IMR-90 (cell line): Measurements from ENCODE around the gene ATP12A.

Source experiments
- CEBPB ChIP-seq: IDR thresholded peaks from 2 replicates; pipeline ENCODE4 v1.6.1; 2012; ENCODE audit warnings: low read depth, low read length, improper control_type of control experiment
- CTCF ChIP-seq: conservative IDR thresholded peaks from 2 replicates; pipeline ENCODE4 v1.5.1; 2012; ENCODE audit warnings: mild to moderate bottlenecking, low read depth, low read length, improper control_type of control experiment
- ELK1 ChIP-seq: fragments of 150-350 bp; IDR thresholded peaks from 2 replicates; pipeline ENCODE4 v1.6.1; 2016; ENCODE audit warnings: low read depth, mild to moderate bottlenecking, low read length, moderate library complexity, borderline replicate concordance
- MAFK ChIP-seq: IDR thresholded peaks from 2 replicates; pipeline ENCODE4 v1.6.1; 2012; ENCODE audit warnings: low read depth, low read length, improper control_type of control experiment
- MAZ ChIP-seq: IDR thresholded peaks from 2 replicates; pipeline ENCODE4 v1.6.1; 2012; ENCODE audit warnings: low read depth, mild to moderate bottlenecking, low read length, improper control_type of control experiment, moderate library complexity, borderline replicate concordance
- MXI1 ChIP-seq: IDR thresholded peaks from 2 replicates; pipeline ENCODE4 v1.6.1; 2012; ENCODE audit warnings: low read depth, mild to moderate bottlenecking, low read length, moderate library complexity, borderline replicate concordance
- NFE2L2 ChIP-seq: fragments of 150-350 bp; IDR thresholded peaks from 2 replicates; pipeline ENCODE4 v1.6.1; 2016; ENCODE audit warnings: low read depth, mild to moderate bottlenecking, low read length
- POLR2A ChIP-seq: IDR thresholded peaks from 2 replicates; pipeline ENCODE4 v1.6.1; 2012; ENCODE audit warnings: mild to moderate bottlenecking, low read depth, low read length
- RCOR1 ChIP-seq: IDR thresholded peaks from 2 replicates; pipeline ENCODE4 v1.6.1; 2012; ENCODE audit warnings: mild to moderate bottlenecking, low read length, improper control_type of control experiment; ENCODE audit not compliant: insufficient replicate concordance
- RFX5 ChIP-seq: IDR thresholded peaks from 2 replicates; pipeline ENCODE4 v1.8.0; 2012; ENCODE audit warnings: low read depth, mild to moderate bottlenecking, low read length, moderate library complexity
- SMC3 ChIP-seq: fragments of 150-350 bp; IDR thresholded peaks from 2 replicates; pipeline ENCODE4 v1.6.1; 2016; ENCODE audit warnings: low read depth, mild to moderate bottlenecking, antibody characterized with exemption, low read length, moderate library complexity
- USF2 ChIP-seq: fragments of 150-350 bp; IDR thresholded peaks from 2 replicates; pipeline ENCODE4 v1.6.1; 2017; ENCODE audit warnings: mild to moderate bottlenecking, antibody characterized with exemption, low read length, low read depth

- no peak for TF ChIP-seq CTCF
- no peak for TF ChIP-seq CEBPB
- TF ChIP-seq MAZ = no peak
- no peak for TF ChIP-seq RFX5
- TF ChIP-seq SMC3 = no peak
- no peak for TF ChIP-seq ELK1
- no peak for TF ChIP-seq POLR2A
- TF ChIP-seq RCOR1 = no peak
- no peak for TF ChIP-seq USF2
- no peak for TF ChIP-seq MXI1
- no peak for TF ChIP-seq MAFK
- TF ChIP-seq NFE2L2 = no peak
These were observed 60.9 kb downstream of the ATP12A start for GRCh38 chr13:24741016-24741662.
